Subcutaneous adipose tissue (tissue), 4 donors: ENCODE measurements around the gene LRP3. TPM values are rescaled to one million over a fixed set of nuclear protein-coding genes. Genes with fewer than 3 reads are reported as not detected.

Experiments used
- total RNA-seq, 4 donors: library from RNA; depleted of rRNA; stranded (reverse); fragments of >200 nt; gene quantifications; one replicate each; pipeline ENCODE4 v1.1.0, GENCODE V29; 2016
- TF ChIP-seq, protein P1 (sequence below): fragments of 450-650 bp; IDR thresholded peaks from one replicate; pipeline ENCODE4 v1.5.1; 2016; ENCODE audit warnings: low read depth, mild to moderate bottlenecking, control low read depth, antibody characterized with exemption, moderate library complexity

The LRP3 gene
- total RNA-seq, 4 donors from 2014 or later = 15.0 to 40.3 (median 20.0) TPM

DNA sequence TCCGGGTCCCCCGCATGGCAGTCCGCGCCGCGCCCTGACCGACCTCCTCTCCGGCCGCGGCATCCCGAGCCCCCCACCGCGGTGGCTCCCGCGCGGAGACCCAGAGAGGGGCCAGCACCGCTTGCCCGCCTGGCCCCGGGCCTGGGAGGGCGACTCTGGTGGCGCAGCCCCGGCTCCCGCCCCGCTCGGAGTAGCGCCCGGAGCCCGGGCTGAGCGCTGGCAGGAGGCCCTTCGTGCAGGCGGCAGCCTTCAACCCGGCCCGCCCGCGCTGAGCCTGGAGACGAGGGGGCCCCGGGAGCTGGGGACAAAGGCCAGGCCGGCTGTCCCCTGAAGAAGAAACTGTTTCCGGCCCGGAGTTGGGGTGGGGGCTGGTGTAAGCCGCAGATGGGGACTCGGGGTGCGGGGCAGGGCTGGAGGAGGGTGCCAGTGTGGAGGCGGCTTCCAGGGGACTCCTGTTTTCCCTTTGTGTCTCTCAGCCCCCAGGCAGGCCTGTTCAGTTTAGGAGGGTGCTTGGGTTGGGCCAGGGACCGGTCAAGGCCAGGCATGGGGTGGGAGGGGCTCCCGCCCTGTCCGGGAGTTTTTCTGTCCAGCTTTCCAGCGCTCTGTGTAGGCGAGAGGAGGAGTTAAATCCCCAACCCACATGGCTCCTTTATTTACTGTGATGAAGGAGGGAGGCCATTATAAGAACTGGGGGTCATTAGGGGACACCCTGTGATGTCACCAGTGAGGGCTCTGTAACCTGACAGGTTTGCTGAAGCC lies 935 bp downstream of the LRP3 start:
- TF ChIP-seq, protein P1, sequence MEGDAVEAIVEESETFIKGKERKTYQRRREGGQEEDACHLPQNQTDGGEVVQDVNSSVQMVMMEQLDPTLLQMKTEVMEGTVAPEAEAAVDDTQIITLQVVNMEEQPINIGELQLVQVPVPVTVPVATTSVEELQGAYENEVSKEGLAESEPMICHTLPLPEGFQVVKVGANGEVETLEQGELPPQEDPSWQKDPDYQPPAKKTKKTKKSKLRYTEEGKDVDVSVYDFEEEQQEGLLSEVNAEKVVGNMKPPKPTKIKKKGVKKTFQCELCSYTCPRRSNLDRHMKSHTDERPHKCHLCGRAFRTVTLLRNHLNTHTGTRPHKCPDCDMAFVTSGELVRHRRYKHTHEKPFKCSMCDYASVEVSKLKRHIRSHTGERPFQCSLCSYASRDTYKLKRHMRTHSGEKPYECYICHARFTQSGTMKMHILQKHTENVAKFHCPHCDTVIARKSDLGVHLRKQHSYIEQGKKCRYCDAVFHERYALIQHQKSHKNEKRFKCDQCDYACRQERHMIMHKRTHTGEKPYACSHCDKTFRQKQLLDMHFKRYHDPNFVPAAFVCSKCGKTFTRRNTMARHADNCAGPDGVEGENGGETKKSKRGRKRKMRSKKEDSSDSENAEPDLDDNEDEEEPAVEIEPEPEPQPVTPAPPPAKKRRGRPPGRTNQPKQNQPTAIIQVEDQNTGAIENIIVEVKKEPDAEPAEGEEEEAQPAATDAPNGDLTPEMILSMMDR = no peak

DNA sequence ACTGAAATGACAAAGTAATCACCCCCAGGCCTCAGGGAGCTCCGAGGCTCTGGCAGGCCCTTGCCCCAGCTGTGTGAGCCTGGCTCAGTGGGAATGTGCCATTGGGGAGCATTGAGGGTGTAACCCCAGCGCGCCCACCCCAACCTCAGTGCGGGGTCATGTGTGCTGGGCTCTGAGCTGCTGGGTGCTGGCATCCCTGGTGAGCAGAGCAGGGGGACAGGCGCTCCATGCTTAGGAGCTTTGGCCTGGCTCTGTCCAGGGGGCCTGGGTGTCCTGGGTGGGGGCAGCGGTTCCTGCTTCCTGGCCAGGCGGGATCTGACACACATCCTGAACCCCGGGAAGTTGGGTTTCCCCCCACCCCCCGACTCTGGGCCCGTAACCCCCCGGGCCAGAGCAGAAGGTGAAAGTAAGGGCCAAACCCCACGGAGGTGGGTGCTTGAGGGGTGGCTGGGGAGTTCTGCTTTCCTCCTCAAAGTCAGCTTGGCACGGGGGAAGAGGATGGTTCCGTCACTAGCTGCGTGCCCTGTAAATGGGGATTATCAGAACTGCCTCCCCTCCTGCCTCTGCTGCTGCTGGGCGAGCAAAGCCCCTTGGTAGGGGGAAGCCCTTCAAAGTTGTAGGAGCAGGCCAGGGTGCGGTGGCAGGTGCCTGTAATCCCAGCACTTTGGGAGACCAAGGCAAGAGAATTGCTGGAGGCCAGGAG lies 1.7 kb downstream of the LRP3 start:
- TF ChIP-seq, protein P1 = no peak

DNA sequence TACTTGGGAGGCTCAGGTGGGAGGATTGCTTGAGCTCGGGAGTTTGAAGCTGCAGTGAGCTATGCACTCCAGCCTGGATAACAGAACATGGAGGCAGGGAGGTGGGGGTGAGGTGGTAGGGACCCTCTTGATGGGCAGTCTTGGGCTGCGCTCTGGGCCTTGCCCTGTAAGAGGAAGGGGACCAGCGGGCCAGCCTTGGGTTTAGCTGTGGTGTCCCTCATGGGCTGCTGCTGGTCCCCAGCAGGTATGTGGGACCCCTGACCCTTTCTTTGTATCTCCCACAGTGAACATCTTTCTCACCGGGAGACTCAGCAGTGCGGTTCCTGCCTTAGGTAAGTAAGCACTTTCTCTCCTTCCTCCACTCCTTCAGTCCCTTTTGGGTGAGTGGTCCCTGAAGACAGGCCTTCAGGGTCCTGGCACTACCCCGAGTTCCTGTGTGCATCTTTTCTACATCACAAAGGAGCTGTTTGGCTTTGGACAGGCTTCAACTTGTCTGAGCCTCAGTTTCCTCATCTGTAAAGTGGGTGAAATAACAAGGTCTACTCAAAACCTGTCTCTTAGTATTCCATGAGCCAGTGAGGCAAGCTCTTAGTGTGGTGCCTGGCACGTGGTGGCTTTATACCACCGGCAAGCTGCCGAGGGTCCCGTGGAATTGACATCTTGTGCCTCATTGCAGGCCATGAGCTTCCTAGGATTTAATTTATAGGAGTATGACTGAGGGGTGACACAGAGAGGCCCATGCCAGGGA lies 2.5 kb downstream of the LRP3 start:
- TF ChIP-seq, protein P1 = no peak

DNA sequence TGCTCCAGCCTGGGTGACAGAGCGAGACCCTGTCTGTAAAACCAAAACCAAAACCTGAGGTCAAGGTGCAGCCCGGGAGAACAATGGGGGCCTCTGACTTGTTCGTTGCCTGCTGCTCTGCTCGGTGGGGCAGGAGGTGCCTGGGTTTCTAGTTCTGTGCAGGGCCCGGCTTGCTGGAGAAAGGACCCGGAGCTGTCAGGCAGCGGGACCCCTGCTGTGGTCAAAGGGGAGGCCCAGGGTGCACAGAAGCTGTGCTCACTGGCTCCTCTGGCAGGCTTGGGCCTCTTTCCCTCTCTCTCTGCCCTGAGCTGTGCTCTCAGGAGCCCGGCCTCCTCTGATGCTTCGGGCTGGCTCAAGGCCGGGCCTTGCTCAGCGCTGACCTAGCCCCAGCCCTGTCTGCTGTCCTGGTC lies 3.5 kb downstream of the LRP3 start:
- TF ChIP-seq, protein P1 = no peak

DNA sequence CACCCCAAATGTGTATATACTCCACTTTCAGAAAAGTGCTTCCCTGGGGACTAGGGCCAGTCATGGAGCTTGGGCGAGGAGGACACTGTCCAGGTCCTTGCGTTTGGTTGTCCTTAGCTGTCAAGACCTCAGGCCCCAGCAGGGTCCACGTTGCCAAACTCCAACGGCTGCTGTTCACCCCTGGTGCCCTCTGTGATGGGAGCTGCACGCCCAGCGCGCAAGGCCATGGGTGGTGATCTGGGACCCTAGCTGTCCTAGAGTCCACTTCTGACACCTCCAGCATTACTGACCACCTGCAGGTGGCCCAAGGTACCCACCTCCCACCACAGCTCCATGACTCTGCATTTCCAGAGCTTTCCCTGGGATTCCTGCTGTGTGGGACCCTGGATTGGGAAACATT lies 4.0 kb downstream of the LRP3 start:
- TF ChIP-seq, protein P1 = no peak

DNA sequence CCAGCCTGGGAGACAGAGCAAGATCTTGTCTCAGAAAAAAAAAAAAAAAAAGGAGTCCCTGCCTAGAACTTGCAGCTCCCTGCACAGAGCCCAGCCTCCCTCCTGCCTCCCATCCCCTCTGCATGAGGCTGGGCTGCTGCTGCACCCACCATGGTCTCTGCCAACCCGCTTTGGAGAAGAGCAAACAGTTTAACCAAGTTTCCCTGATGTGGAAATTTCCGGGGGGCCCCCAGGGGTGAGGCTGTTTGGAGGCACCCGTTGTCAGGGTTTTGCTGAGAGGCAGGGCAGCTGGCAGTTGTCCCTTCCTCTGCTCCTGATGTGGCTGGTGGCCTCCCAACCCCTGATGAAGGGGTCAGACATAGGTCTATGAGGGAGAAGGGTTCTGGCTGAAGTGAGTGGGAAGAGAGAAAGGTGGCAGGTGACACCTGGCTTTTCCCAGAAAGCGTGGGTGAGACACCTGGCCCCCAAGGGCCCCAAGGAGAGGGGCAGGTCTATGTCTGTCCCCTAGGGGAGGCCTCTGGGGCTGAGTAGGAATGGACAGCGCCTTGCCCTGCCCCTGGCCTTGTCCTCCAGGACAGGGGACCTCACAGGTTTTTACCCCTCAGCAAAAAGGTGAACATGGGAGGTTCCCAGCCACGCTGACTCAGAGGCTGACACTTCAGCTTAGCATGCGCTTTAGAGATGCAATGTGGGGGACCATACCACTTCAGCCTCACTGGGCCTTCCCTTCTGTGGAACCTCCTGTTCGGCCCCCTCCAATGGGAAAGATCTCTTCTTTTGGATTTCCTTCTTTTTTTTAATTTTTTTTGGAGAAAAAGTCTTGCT lies 5.5 kb downstream of the LRP3 start:
- TF ChIP-seq, protein P1 = no peak
